Neural cell (in vitro differentiated cells): ENCODE results near the gene AQP10. TPM values are rescaled to one million over a fixed set of nuclear protein-coding genes. Genes with fewer than 3 reads are reported as not detected.

Experiments used
- H2AFZ ChIP-seq: fragments of 200-600, 300-800 bp; sonication (generic), shearing (Covaris generic); 2 replicates; pipeline ENCODE4 v1.6.0; 2014; ENCODE audit warnings: low read depth, mild to moderate bottlenecking, antibody characterized with exemption, low read length, moderate library complexity
- H3F3A ChIP-seq: fragments of 200-600 bp; shearing (Covaris generic); 2 replicates; pipeline ENCODE4 v1.6.1; 2016; ENCODE audit warnings: mild to moderate bottlenecking, moderate library complexity, mixed read lengths, antibody characterized with exemption, low read length; ENCODE audit not compliant: insufficient read depth, poor library complexity, severe bottlenecking
- H3K27ac ChIP-seq: fragments of 200-600, 300-800 bp; sonication (generic), shearing (Covaris generic); 2 replicates; pipeline ENCODE4 v1.5.1; 2014; ENCODE audit warnings: mild to moderate bottlenecking, low read length, moderate library complexity
- H3K27me3 ChIP-seq: fragments of 300-800, 200-600 bp; sonication (generic), shearing (Covaris generic); 2 replicates; pipeline ENCODE4 v1.6.0; 2014; ENCODE audit warnings: mild to moderate bottlenecking, low read depth, low read length, moderate library complexity; ENCODE audit not compliant: insufficient read depth
- H3K36me3 ChIP-seq: fragments of 300-800, 200-600 bp; sonication (generic), shearing (Covaris generic); 2 replicates; pipeline ENCODE4 v1.5.1; 2014; ENCODE audit warnings: mild to moderate bottlenecking, antibody characterized with exemption, low read length, moderate library complexity; ENCODE audit not compliant: insufficient read depth
- H3K4me2 ChIP-seq: fragments of 300-800, 200-600 bp; sonication (generic), shearing (Covaris generic); 2 replicates; pipeline ENCODE4 v1.6.0; 2014; ENCODE audit warnings: mild to moderate bottlenecking, low read length
- H3K4me3 ChIP-seq: fragments of 300-800, 200-600 bp; sonication (generic), shearing (Covaris generic); 2 replicates; pipeline ENCODE4 v1.5.1; 2014; ENCODE audit warnings: mild to moderate bottlenecking, low read length, moderate library complexity
- H3K79me2 ChIP-seq: fragments of 200-600 bp; shearing (Covaris generic); replicated peaks from 2 replicates; pipeline ENCODE4 v1.6.0; 2014; ENCODE audit warnings: mild to moderate bottlenecking, low read length, moderate library complexity; ENCODE audit not compliant: insufficient read depth
- H3K9ac ChIP-seq: fragments of 300-800, 200-600 bp; sonication (generic), shearing (Covaris generic); 2 replicates; pipeline ENCODE4 v1.6.1; 2016; ENCODE audit warnings: mild to moderate bottlenecking, low read length, mixed read lengths
- H3K9me2 ChIP-seq: fragments of 200-600 bp; shearing (Covaris generic); 2 replicates; pipeline ENCODE4 v1.6.1; 2016; ENCODE audit warnings: mild to moderate bottlenecking, low read length, mixed read lengths; ENCODE audit not compliant: insufficient read depth
- H3K9me3 ChIP-seq: fragments of 200-600, 300-800 bp; sonication (generic), shearing (Covaris generic); 2 replicates; pipeline ENCODE4 v1.6.1; 2016; ENCODE audit warnings: mild to moderate bottlenecking, mixed run types, low read length, moderate library complexity, mixed read lengths
- H4K20me1 ChIP-seq: fragments of 200-600 bp; shearing (Covaris generic); 2 replicates; pipeline ENCODE4 v1.6.1; 2016; ENCODE audit warnings: mild to moderate bottlenecking, mixed run types; ENCODE audit not compliant: insufficient read depth
- CTCF ChIP-seq: fragments of 450-650 bp; IDR thresholded peaks from 2 replicates; pipeline ENCODE4 v1.5.1; 2014; ENCODE audit warnings: antibody characterized with exemption, mild to moderate bottlenecking, moderate library complexity; ENCODE audit not compliant: poor library complexity, severe bottlenecking
- EP300 ChIP-seq: fragments of 450-650 bp; conservative IDR thresholded peaks from 2 replicates; pipeline ENCODE4 v1.6.1; 2014; ENCODE audit warnings: antibody characterized with exemption, mild to moderate bottlenecking, moderate library complexity; ENCODE audit not compliant: poor library complexity, severe bottlenecking
- EZH2 ChIP-seq: fragments of 200-600, 300-800 bp; shearing (Covaris generic), sonication (generic); IDR thresholded peaks from 2 replicates; pipeline ENCODE4 v1.6.1; 2014; ENCODE audit warnings: antibody characterized with exemption, low read length, borderline replicate concordance, mild to moderate bottlenecking; ENCODE audit not compliant: insufficient read depth, poor library complexity, severe bottlenecking
- MXI1 ChIP-seq: fragments of 450-650 bp; conservative IDR thresholded peaks from 2 replicates; pipeline ENCODE4 v1.6.1; 2014; ENCODE audit warnings: antibody characterized with exemption, mild to moderate bottlenecking; ENCODE audit not compliant: poor library complexity, severe bottlenecking
- POLR2AphosphoS5 ChIP-seq: IDR thresholded peaks from 2 replicates; pipeline ENCODE4 v1.6.1; 2012
- RAD21 ChIP-seq: fragments of 450-650 bp; conservative IDR thresholded peaks from 2 replicates; pipeline ENCODE4 v1.6.1; 2014; ENCODE audit warnings: antibody characterized with exemption, mild to moderate bottlenecking, moderate library complexity
- SMC3 ChIP-seq: fragments of 450-650 bp; conservative IDR thresholded peaks from 2 replicates; pipeline ENCODE4 v1.6.1; 2014; ENCODE audit warnings: antibody characterized with exemption, mild to moderate bottlenecking, moderate library complexity; ENCODE audit not compliant: poor library complexity
- TAF1 ChIP-seq: IDR thresholded peaks from 2 replicates; pipeline ENCODE4 v1.6.1; 2012; ENCODE audit warnings: low read depth
- polyA plus RNA-seq: library from polyadenylated mRNA; depleted of rRNA; stranded (reverse); fragments of >200 nt; gene quantifications from 2 replicates; pipeline ENCODE4 v1.2.3, GENCODE V29; 2014
- TF ChIP-seq, protein P1 (sequence below): IDR thresholded peaks from 2 replicates; pipeline ENCODE4 v1.6.1; 2012; ENCODE audit warnings: borderline replicate concordance

AQP10 gene
- polyA plus RNA-seq, 1 donor from 2014 or later, result not detected

GRCh38 chr1:154330669-154331068 lies 9.8 kb downstream of the AQP10 start:
- no peaks in the 10 kb centered on the region for H4K20me1 ChIP-seq
- H3K9ac ChIP-seq, result peak overlapping the region; percentile 82
- no peak for TF ChIP-seq TAF1
- TF ChIP-seq EP300, result no peak
- no peak for TF ChIP-seq SMC3
- TF ChIP-seq MXI1, result no peak
- no peak for TF ChIP-seq RAD21
- no peak for TF ChIP-seq POLR2AphosphoS5
- TF ChIP-seq, protein P1, sequence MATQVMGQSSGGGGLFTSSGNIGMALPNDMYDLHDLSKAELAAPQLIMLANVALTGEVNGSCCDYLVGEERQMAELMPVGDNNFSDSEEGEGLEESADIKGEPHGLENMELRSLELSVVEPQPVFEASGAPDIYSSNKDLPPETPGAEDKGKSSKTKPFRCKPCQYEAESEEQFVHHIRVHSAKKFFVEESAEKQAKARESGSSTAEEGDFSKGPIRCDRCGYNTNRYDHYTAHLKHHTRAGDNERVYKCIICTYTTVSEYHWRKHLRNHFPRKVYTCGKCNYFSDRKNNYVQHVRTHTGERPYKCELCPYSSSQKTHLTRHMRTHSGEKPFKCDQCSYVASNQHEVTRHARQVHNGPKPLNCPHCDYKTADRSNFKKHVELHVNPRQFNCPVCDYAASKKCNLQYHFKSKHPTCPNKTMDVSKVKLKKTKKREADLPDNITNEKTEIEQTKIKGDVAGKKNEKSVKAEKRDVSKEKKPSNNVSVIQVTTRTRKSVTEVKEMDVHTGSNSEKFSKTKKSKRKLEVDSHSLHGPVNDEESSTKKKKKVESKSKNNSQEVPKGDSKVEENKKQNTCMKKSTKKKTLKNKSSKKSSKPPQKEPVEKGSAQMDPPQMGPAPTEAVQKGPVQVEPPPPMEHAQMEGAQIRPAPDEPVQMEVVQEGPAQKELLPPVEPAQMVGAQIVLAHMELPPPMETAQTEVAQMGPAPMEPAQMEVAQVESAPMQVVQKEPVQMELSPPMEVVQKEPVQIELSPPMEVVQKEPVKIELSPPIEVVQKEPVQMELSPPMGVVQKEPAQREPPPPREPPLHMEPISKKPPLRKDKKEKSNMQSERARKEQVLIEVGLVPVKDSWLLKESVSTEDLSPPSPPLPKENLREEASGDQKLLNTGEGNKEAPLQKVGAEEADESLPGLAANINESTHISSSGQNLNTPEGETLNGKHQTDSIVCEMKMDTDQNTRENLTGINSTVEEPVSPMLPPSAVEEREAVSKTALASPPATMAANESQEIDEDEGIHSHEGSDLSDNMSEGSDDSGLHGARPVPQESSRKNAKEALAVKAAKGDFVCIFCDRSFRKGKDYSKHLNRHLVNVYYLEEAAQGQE, result no peak
- TF ChIP-seq CTCF, result no peak
- no peak for TF ChIP-seq EZH2
- no peak overlapping the region for H2AFZ ChIP-seq
- peaks cover 19% of the 10 kb centered on the region for H3K79me2 ChIP-seq
- H3K4me3 ChIP-seq, result peak overlapping the region; percentile 96
- H3K4me2 ChIP-seq, result peak overlapping the region; percentile 59
- H3F3A ChIP-seq, result no peaks in the 10 kb centered on the region
- H3K9me3 ChIP-seq, result no peaks in the 10 kb centered on the region
- no peaks in the 10 kb centered on the region for H3K27me3 ChIP-seq
- peak overlapping the region; percentile 94 for H3K27ac ChIP-seq
- H3K9me2 ChIP-seq, result no peaks in the 10 kb centered on the region
- H3K36me3 ChIP-seq, result peaks cover 5% of the 10 kb centered on the region

- peaks cover 8% of the 10 kb centered on the region for H3K36me3 ChIP-seq
- no peak overlapping the region for H3K4me3 ChIP-seq
- peaks cover 4% of the 10 kb centered on the region for H3K79me2 ChIP-seq
Observed at GRCh38 chr1:154334079-154335024, 13.5 kb downstream of the AQP10 start.

More at GRCh38 chr1:154334079-154335024, 13.5 kb downstream of the AQP10 start:
- H3K4me2 ChIP-seq, result no peak overlapping the region
- TF ChIP-seq, protein P1, result no peak
- TF ChIP-seq MXI1 (no peak), TAF1 (no peak), RAD21 (no peak), EZH2 (no peak), POLR2AphosphoS5 (no peak), CTCF (no peak), EP300 (no peak), SMC3 (no peak)
- no peaks in the 10 kb centered on the region for H3F3A ChIP-seq
- no peak overlapping the region for H3K9ac ChIP-seq
- H2AFZ ChIP-seq, result no peak overlapping the region
- no peaks in the 10 kb centered on the region for H3K27me3 ChIP-seq
- H3K9me3 ChIP-seq, result no peaks in the 10 kb centered on the region
- H4K20me1 ChIP-seq, result no peaks in the 10 kb centered on the region
- H3K9me2 ChIP-seq, result no peaks in the 10 kb centered on the region
- no peak overlapping the region for H3K27ac ChIP-seq
